ENCODE data around the gene GSTCD. TPM values are rescaled to one million over a fixed set of nuclear protein-coding genes. Genes with fewer than 3 reads are reported as not detected.
"Not testable (repeated sequence)": the region's sequence is repeated elsewhere in the genome, so short reads cannot be mapped to it uniquely, and the experiment has no call there.

Gene GSTCD
- total and polyA plus RNA-seq, 4 donors = 1.5 to 17.9 (median 8.4) TPM

DNA sequence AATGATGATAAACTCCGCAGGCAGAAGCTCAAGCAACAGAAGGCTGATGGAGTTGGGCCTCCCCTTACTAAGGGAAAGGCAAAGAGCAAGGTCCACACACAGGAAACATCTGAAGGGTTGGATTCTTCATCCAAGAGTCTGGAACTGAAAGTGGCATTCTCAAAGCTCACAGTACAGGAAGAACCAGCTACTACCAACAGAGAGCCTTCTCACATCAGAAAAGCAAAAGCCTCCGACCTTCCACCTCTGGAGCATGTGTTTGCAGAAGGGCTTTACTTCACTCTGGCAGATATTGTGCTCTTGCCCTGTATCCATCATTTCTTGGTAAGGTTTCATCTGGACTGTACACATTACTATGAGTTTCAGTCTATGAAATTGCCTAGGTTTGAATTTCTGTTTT, 10.6 kb downstream of the GSTCD start:
- no peak for DNase-seq
- Histone ChIP-seq H3K9me3 (ENCODE audit: control insufficient read depth in 4 of 4, insufficient read depth in 3 of 4, low read length in 3 of 4) (no peaks in the 10 kb centered on the region), H3K27me3 (ENCODE audit: control insufficient read depth in 3 of 3, insufficient read depth in 3 of 3, low read length in 2 of 3) (no peaks in the 10 kb centered on the region), H3K4me1 (ENCODE audit: control insufficient read depth in 5 of 5, insufficient read depth in 5 of 5, low read length in 5 of 5) (peaks cover 0 to 3% (median 0%) of the 10 kb centered on the region in 5 donors), H3K36me3 (ENCODE audit: control insufficient read depth in 4 of 4, insufficient read depth in 4 of 4, low read length in 4 of 4) (peaks cover 0 to 5% (median 1%) of the 10 kb centered on the region in 4 donors), H3K9ac (ENCODE audit: insufficient read depth in 1 of 2, low read length in 2 of 2) (no peak overlapping the region), H3K27ac (ENCODE audit: low read depth in 1 of 2, low read length in 1 of 2) (no peak overlapping the region), H3K4me3 (no peak overlapping the region)
- ATAC-seq (ENCODE audit: insufficient read depth, low FRiP score) = no peak
- TF ChIP-seq, protein P1, sequence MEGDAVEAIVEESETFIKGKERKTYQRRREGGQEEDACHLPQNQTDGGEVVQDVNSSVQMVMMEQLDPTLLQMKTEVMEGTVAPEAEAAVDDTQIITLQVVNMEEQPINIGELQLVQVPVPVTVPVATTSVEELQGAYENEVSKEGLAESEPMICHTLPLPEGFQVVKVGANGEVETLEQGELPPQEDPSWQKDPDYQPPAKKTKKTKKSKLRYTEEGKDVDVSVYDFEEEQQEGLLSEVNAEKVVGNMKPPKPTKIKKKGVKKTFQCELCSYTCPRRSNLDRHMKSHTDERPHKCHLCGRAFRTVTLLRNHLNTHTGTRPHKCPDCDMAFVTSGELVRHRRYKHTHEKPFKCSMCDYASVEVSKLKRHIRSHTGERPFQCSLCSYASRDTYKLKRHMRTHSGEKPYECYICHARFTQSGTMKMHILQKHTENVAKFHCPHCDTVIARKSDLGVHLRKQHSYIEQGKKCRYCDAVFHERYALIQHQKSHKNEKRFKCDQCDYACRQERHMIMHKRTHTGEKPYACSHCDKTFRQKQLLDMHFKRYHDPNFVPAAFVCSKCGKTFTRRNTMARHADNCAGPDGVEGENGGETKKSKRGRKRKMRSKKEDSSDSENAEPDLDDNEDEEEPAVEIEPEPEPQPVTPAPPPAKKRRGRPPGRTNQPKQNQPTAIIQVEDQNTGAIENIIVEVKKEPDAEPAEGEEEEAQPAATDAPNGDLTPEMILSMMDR (IDR thresholded peaks at IDR 0.05; ENCODE audit: control extremely low read depth, extremely low read depth) = no peak
- 90 to 93% methylated on average over 2 of the region's 2 CpGs for WGBS, 2 donors

DNA sequence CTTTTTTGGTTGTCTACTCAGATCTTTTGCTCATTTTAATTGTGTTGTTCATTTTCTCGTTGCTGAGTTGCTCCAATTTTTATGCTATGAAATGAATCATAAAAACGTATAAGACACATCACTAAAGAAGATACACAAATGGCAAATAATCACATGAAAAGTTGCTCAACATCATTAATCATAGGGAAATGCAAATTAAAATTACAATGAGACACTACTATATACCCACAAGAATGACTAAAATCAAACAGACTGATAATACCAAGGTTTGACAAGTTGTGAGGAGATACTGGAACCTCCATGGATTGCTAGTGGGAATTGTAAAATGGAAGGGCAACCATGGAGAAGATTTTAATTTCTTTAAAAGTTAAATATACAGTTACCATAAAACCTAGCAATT, 17.0 kb downstream of the GSTCD start:
- Histone ChIP-seq H3K4me1 (ENCODE audit: control insufficient read depth in 5 of 5, insufficient read depth in 5 of 5, low read length in 5 of 5) (no peaks in the 10 kb centered on the region), H3K4me3 (no peak overlapping the region), H3K27ac (ENCODE audit: low read depth in 1 of 2, low read length in 1 of 2) (no peak overlapping the region), H3K9me3 (ENCODE audit: control insufficient read depth in 4 of 4, insufficient read depth in 3 of 4, low read length in 3 of 4) (no peaks in the 10 kb centered on the region), H3K27me3 (ENCODE audit: control insufficient read depth in 3 of 3, insufficient read depth in 3 of 3, low read length in 2 of 3) (no peaks in the 10 kb centered on the region), H3K36me3 (ENCODE audit: control insufficient read depth in 4 of 4, insufficient read depth in 4 of 4, low read length in 4 of 4) (peaks cover 0 to 2% (median 0%) of the 10 kb centered on the region in 4 donors), H3K9ac (ENCODE audit: insufficient read depth in 1 of 2, low read length in 2 of 2) (no peak overlapping the region)
- ATAC-seq (ENCODE audit: insufficient read depth, low FRiP score) = no peak
- TF ChIP-seq, protein P1 (IDR thresholded peaks at IDR 0.05; ENCODE audit: control extremely low read depth, extremely low read depth) = no peak
- 95 to 96% methylated on average over 2 of the region's 2 CpGs for WGBS, 2 donors
- no peak for DNase-seq

DNA sequence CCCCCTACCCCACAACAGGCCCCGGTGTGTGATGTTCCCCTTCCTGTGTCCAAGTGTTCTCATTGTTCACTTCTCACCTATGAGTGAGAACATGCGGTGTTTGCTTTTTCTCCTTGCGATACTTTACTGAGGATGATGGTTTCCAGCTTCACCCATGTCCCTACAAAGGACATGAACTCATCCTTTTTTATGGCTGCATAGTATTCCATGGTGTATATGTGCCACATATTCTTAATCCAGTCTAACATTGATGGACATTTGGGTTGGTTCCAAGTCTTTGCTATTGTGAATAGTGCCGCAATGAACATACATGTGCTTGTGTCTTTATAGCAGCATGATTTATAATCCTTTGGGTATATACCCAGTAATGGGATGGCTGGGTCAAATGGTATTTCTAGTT, 21.3 kb downstream of the GSTCD start:
- H3K36me3 ChIP-seq (ENCODE audit: control insufficient read depth in 4 of 4, insufficient read depth in 4 of 4, low read length in 4 of 4); H3K4me3 ChIP-seq; H3K27ac ChIP-seq (ENCODE audit: low read depth in 1 of 2, low read length in 1 of 2); H3K9me3 ChIP-seq (ENCODE audit: control insufficient read depth in 4 of 4, insufficient read depth in 3 of 4, low read length in 3 of 4); H3K9ac ChIP-seq (ENCODE audit: insufficient read depth in 1 of 2, low read length in 2 of 2); H3K27me3 ChIP-seq (ENCODE audit: control insufficient read depth in 3 of 3, insufficient read depth in 3 of 3, low read length in 2 of 3); ATAC-seq (ENCODE audit: insufficient read depth, low FRiP score); H3K4me1 ChIP-seq (ENCODE audit: control insufficient read depth in 5 of 5, insufficient read depth in 5 of 5, low read length in 5 of 5); DNase-seq: not testable (repeated sequence)
- WGBS, 2 donors = 97% methylated on average over 4 of the region's 4 CpGs

DNA sequence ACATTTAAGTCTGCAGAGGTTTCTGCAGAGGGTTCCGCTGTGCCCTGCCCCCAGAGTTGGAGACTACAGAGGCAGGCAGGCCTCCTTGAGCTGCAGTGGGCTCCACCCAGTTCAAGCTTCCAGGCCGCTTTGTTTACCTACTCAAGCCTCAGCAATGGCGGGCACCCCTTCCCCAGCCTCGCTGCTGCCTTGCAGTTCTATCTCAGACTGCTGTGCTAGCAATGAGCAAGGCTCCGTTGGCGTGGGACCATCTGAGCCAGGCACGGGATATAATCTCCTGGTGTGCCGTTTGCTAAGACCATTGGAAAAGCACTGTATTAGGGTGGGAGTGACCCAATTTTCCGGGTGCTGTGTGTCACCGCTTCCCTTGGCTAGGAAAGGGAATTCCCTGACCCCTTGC, 26.6 kb downstream of the GSTCD start:
- 86 to 98% methylated on average over 10 of the region's 10 CpGs for WGBS, 2 donors
- not testable (repeated sequence) for ATAC-seq (ENCODE audit: insufficient read depth, low FRiP score)

More for the DNA sequence above, 26.6 kb downstream of the GSTCD start:
- H3K9ac ChIP-seq (ENCODE audit: insufficient read depth in 1 of 2, low read length in 2 of 2); H3K4me3 ChIP-seq; H3K36me3 ChIP-seq (ENCODE audit: control insufficient read depth in 4 of 4, insufficient read depth in 4 of 4, low read length in 4 of 4); DNase-seq; H3K27ac ChIP-seq (ENCODE audit: low read depth in 1 of 2, low read length in 1 of 2); H3K27me3 ChIP-seq (ENCODE audit: control insufficient read depth in 3 of 3, insufficient read depth in 3 of 3, low read length in 2 of 3); H3K4me1 ChIP-seq (ENCODE audit: control insufficient read depth in 5 of 5, insufficient read depth in 5 of 5, low read length in 5 of 5): not testable (repeated sequence)
- H3K9me3 ChIP-seq (ENCODE audit: control insufficient read depth in 4 of 4, insufficient read depth in 3 of 4, low read length in 3 of 4) = peaks cover 0 to 11% (median 4%) of the 10 kb centered on the region in 4 donors

Measured in lung (tissue), 12 donors.